MG63 (cell line): ENCODE results near the gene ANXA3. TPM values are rescaled to one million over a fixed set of nuclear protein-coding genes. Genes with fewer than 3 reads are reported as not detected.

ENCODE experiments used
- DNase-seq: peaks from one replicate; pipeline ENCODE4 v3.0.0-alpha.2; 2020
- H3K27me3 ChIP-seq: fragments of 250-450 bp; sonication (Bioruptor Pico); 2 replicates; pipeline ENCODE4 v1.5.1; 2020; ENCODE audit warnings: mild to moderate bottlenecking, moderate library complexity
- H3K36me3 ChIP-seq: fragments of 250-450 bp; sonication (Bioruptor Pico); 2 replicates; pipeline ENCODE4 v1.5.1; 2020; ENCODE audit warnings: mild to moderate bottlenecking, moderate library complexity
- H3K4me3 ChIP-seq: fragments of 250-450 bp; sonication (Bioruptor Pico); 2 replicates; pipeline ENCODE4 v1.5.1; 2020; ENCODE audit warnings: mild to moderate bottlenecking, moderate library complexity
- H3K9me3 ChIP-seq: fragments of 250-450 bp; sonication (Bioruptor Pico); 2 replicates; pipeline ENCODE4 v1.5.1; 2020; ENCODE audit warnings: mild to moderate bottlenecking, moderate library complexity
- total RNA-seq: library from RNA; depleted of rRNA; stranded (reverse); fragments of >200 nt; shearing (Covaris generic); gene quantifications from 2 replicates; pipeline ENCODE4 v1.2.3, GENCODE V29; 2014; ENCODE audit warnings: low replicate concordance

The ANXA3 gene
- total RNA-seq, 1 experiment from 2014 or later: 10.8 TPM

DNA sequence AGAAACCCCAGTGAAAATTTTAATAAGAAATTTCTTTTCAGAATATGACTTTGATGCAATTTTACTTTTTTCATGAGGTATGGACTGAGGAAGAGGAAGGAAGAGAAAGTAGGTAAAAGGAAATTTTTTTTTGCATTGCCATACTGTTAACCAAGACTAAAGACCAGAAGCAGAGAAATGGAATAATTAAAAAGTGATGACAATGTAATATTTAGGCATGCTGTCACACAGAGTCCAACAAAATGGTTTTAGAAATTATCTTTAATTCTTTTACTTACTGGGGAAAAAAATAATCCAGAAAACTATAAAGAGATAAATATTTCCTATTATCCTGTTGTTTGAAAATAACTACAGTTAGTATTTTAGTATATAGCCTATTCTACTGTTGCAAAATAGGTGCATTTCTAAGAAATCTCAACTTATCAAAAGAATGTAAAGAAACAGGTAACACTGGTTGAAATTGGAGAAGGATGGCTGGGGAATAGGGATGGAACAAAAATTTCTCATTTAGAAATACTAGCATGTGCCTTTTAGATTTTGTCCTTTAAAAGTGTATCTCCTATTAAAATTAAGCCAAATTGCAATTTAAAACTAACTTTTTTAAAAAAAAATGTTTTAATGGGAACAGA, 92.6 kb downstream of the ANXA3 start:
- H3K4me3 ChIP-seq: no peak overlapping the region
- DNase-seq: no peak
- H3K9me3 ChIP-seq: no peaks in the 10 kb centered on the region
- H3K27me3 ChIP-seq: no peaks in the 10 kb centered on the region
- H3K36me3 ChIP-seq: no peaks in the 10 kb centered on the region

DNA sequence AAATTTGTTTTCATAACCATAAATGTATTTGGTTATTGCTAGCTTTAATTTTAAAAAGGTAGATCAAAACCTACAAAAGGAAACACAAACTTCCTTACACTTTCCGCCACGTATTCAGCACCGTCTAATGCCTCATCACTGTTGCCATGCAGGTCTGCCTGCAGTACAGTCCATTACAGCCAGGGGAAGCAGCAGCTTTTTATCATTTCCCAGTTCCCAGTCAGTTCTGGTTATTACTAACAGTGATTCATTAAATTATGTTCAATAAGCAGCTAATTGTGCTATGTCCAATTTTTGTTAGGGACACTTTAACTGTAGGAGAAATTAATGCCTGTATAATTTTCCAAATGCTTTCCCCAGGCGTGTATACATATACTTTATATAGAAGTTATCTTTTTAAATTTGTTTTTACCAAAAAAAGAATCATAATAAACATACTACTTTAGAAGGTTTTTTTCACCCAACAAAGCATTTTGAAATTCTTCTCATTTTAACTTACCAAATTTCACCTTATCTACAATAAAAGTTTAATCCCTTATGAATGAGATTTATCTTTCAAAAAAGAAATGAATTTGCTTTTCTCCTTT, 93.3 kb downstream of the ANXA3 start:
- DNase-seq: peak; percentile 53
- Histone ChIP-seq H3K4me3 (no peak overlapping the region), H3K36me3 (no peaks in the 10 kb centered on the region), H3K27me3 (no peaks in the 10 kb centered on the region), H3K9me3 (no peaks in the 10 kb centered on the region)

DNA sequence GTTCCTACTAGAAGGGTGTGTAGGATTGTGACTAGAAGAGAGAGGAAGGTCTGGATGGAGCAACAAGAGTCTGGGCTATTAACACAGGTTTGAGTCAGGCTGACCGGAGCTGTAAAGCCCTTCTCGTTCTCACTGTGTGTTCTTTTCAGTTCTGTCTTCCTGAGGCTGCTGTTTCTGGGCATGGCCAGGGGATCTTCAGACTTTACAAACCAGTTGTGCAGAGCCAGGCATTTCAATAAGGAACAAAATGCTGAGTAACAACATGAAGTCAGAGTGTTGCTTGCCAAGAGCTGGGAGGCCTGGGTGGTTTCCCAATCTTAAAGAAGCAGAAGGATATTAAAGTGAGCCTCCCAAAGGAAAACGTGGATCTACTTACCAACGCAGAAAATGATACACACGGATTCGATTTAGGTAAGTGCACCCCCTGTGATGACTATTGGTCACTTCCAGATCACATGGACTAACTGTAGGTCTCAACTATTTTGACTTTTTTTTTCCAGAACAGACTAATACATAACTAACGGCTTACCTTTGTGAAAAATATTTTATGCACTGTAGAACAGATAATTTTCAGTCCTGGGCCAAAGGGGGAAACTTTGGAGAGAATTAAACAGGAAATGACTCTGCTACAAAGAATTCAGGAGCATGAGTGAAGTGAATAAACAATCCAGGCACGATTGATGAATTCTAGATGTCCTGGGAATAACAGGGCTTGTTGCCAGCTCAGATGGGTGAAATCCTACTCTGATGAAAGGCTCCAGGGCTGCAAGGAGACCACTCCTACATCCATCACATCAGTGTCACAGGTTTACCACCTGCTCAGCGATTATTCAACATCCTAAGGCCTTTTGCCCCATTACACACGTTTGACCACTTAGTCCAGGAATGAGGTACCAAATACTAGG, 94.5 kb downstream of the ANXA3 start:
- Histone ChIP-seq H3K4me3 (no peak overlapping the region), H3K27me3 (no peaks in the 10 kb centered on the region), H3K36me3 (no peaks in the 10 kb centered on the region), H3K9me3 (no peaks in the 10 kb centered on the region)
- DNase-seq: peak; percentile 81

DNA sequence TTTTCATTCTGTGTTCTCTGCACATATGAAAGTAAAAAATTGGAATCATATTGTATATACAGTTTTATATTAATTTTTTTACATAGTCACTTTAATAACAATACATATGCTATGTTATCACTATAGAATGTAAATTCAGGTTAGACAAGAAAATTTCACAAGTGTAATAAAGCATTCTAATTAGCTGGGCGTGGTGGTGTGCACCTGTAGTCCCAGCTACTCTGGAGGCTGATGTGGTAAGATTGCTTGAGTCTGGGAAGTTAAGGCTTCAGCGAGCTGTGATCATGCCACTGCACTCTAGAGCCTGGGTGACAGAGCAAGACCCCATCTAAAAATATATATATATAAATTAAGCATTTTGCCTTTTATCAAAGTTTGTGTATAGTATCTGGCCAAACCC, 95.7 kb downstream of the ANXA3 start:
- no peaks in the 10 kb centered on the region for H3K27me3 ChIP-seq

DNA sequence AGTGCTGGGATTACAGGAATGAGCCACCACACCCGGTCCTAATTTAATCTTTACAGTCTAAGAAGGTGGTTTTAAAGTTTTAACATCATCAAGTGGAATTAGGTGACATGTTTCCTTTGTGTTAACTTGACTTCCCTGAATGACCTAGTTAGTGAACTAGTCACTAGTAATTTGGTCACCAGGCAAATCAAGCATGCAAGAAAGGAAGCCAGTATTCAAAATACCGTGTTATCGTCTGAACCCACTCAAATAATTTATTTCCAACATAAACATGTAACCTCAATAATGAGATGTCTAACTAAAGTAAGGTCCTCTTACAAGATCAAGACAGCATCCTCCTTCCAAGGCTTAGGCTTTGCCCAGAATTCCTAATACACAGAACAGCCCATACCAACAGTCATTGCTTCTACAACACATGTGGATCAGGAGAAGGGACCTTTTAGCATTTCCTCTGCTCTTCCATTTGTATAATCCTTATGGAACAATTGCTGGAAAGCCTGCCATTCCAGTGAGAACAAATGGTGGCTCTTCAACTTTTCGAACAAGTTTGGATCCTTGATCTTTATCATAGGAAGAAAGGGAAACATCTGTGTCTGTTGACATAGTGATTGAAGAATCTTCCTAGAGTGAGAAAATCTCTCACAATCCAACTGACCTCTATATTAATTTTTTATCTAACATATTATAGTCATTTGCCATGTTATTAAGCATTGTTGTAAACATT, 97.2 kb downstream of the ANXA3 start:
- Histone ChIP-seq H3K27me3 (no peaks in the 10 kb centered on the region), H3K4me3 (no peak overlapping the region), H3K9me3 (no peaks in the 10 kb centered on the region), H3K36me3 (no peaks in the 10 kb centered on the region)
- DNase-seq: no peak

More for the DNA sequence above, 95.7 kb downstream of the ANXA3 start:
- no peak overlapping the region for H3K4me3 ChIP-seq
- H3K9me3 ChIP-seq: no peaks in the 10 kb centered on the region
- no peak for DNase-seq
- H3K36me3 ChIP-seq: no peaks in the 10 kb centered on the region

DNA sequence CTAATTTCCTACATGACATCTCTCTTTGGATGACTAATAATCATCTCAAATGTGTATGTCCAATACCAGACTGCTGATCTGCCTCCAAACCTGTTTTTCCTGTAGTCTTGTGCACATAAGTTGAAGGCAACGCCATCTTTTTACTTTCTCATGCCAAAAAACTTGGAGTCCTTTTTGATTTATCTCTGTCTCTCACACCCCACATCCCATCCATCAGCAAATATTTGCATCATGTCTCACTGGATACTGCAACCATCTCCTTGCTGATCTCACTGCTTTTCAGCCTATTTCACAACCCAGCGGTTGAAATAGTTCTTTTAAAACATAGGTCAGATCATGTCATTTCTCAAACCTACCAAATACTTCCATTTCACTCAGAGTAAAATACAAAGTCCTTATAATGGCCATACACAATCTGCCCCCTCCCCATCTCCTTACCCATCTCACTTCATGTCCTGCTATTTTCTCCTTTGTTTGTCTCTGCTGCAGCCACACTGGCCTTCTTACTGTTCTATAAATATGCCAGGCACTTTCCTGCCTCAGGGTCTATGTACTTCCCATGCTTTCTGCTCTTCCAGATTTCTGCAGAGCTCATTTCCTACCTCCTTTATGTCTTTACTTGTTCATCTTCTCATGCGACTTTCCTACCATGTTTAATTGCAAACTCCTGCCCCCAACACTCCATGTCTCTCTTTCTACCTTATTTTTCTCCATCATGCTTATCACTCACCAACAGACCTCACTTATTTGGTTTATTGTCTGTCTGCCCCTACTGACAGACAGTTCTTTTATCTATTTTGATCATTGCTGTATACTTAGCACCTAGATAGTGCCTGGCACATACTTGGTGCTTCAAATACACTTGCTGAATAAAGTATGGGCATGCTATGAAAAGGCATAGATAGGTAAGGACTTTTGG, 98.8 kb downstream of the ANXA3 start:
- H3K9me3 ChIP-seq: no peaks in the 10 kb centered on the region
- no peaks in the 10 kb centered on the region for H3K36me3 ChIP-seq
- DNase-seq: no peak
- H3K27me3 ChIP-seq: no peaks in the 10 kb centered on the region
- H3K4me3 ChIP-seq: no peak overlapping the region

DNA sequence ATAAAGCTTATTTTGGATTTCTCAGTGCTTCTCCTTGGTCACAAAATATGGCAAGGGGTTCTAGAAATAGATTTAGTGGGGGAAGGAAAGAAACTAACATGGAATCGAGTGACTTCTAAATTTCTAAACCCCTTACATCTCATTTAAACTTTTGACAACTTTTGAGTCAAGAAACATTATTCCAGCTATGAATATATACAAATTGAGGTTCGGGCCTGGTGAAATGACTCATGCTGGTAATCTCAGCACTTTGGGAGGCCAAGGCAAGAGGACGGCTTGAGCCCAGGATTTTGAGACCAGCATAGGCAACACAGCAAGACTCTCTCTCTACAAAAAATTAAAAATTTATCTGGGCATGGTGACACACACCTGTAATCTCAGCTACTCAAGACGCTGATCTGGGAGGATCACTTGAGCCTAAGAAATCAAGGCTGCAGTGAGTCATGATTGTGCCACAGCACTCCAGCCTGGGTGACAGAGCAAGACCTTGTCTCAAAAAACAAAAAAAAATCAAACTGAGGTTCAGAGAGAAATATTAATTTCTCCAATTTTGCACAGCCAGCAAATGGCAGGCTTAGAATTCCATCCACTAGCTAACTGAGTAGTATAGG, 99.8 kb downstream of the ANXA3 start:
- Histone ChIP-seq H3K4me3 (no peak overlapping the region), H3K9me3 (no peaks in the 10 kb centered on the region), H3K36me3 (no peaks in the 10 kb centered on the region), H3K27me3 (no peaks in the 10 kb centered on the region)
- no peak for DNase-seq

DNA sequence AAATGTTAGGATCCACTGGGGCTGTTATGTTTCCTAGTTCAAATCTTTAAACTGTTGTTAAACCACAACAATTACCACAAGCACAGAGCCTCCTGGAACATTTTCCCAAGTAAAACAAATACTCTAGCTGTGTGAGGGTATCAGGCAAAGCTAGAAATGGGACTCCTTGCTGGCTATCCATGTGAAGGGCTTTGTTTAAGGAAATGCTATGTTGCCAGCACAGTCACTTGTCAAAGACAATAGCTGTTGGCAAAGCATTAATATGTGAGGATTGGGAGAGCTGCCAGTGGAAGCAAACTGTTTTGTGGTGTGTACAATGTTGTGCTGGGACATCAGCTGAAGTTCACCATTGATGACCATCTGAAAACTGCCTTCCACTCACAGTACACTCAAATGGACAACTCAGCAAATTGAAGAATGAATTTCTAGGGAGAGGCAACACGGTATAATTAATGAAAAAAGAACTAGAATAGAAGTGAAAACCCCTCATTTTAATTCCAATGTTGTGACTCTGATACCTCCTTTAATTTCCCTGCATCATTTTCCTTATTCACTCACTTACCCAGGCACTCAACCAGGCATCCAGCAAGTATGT, 100.8 kb downstream of the ANXA3 start:
- Histone ChIP-seq H3K9me3 (no peaks in the 10 kb centered on the region), H3K27me3 (no peaks in the 10 kb centered on the region), H3K4me3 (no peak overlapping the region), H3K36me3 (no peaks in the 10 kb centered on the region)
- peak; percentile 49 for DNase-seq

DNA sequence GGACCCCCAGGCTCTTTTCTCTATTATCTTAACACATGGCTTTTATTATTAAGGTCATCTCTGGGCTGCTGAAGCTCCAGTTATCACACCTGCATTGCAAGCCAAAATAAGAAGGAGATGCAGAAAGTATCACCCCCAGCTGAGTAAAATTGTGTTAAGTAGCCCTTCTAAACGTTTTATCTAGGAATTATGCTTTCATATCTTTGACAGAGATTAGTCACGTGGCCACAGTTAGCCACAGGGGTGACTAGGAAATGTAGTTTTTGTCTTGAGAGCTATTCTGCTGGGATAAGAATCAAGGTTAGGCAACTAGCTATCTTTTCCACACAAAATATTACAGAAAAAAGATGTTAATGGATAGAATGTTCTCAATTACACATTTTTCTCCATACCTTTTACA, 102.1 kb downstream of the ANXA3 start:
- Histone ChIP-seq H3K36me3 (no peaks in the 10 kb centered on the region), H3K27me3 (no peaks in the 10 kb centered on the region), H3K9me3 (no peaks in the 10 kb centered on the region), H3K4me3 (no peak overlapping the region)
- DNase-seq: no peak

DNA sequence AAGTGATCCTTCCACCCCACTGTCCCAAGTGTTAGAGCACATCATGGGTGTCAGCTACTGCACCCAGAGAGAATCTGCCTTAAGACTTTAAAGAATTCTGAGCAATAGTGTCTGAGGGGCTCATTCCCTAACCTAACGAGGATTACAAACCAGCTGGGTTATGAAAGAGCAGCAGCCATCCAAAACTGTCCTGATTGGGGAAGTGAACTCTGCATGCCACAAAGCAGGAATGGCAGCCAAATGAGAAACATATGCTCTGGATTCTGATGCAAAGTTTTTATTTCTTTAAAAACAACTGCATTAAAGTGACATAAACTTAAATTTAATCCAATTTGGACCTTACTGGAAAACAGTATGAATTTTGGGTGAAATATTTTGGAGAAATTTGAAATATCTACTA, 103.2 kb downstream of the ANXA3 start:
- Histone ChIP-seq H3K4me3 (no peak overlapping the region), H3K27me3 (no peaks in the 10 kb centered on the region), H3K9me3 (no peaks in the 10 kb centered on the region), H3K36me3 (no peaks in the 10 kb centered on the region)
- no peak for DNase-seq

DNA sequence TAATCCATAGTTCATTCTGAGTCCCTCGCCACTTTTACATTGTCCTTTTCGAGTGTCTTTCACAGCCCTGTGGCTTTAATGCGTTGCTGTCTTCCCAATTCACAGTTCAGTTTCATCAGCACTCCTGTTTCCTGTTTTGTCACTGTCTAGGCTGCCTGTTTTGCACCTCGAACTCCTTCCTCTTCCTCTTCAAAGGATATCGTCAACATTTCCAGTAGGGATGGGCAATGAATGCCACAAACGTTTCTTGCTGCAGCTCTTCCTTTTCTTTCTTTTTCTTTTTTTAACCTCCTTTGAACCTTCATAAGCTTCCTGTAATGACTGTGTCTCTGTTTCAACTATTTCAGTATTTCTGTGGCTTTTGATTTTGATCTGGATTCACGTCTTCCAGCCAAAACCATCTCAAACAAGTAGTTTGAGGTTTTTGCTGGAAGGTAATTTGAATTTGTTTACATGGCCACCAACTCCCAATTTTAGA, 105.4 kb downstream of the ANXA3 start:
- Histone ChIP-seq H3K36me3 (no peaks in the 10 kb centered on the region), H3K9me3 (no peaks in the 10 kb centered on the region), H3K27me3 (no peaks in the 10 kb centered on the region), H3K4me3 (no peak overlapping the region)
- no peak for DNase-seq

DNA sequence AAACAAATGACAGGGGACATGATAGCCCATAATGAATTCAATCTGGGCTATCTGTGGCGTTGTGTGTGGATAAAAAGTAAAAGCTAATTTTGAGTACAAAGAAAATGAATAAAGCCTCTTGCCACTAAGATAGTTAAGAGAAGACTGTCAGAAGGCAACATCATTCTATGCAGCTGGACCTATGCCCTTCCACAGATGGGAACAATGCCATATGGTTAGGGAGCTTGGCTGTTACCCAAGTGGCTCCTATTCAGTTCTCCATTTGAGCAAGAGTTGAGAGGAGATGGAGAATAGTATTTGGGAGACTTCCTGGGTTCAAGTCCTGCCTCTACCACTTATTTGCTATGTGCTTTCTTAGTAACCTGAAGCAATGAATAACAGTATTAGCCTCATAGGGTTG, 107.7 kb downstream of the ANXA3 start:
- no peak for DNase-seq
- Histone ChIP-seq H3K27me3 (no peaks in the 10 kb centered on the region), H3K4me3 (no peak overlapping the region), H3K9me3 (no peaks in the 10 kb centered on the region), H3K36me3 (no peaks in the 10 kb centered on the region)

DNA sequence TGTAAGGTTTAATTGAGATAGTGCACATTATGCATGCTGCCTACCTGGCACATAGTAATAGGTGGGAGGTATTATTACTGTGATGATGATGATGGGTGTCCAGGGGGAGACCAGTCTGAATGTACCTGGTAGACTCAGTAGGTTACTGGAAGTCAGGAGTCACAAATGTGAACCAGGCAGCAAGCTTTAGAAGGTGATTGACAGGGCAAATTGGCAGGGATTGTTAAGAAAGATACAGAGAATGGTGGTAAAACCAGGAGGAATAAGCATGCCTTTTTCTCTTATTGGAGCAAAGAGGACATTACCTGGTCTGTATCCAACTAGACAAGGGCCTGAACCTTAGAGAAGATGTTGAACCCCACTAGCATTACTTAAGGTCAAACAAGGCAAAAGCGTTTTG, 108.1 kb downstream of the ANXA3 start:
- no peaks in the 10 kb centered on the region for H3K27me3 ChIP-seq
- no peaks in the 10 kb centered on the region for H3K36me3 ChIP-seq
- no peaks in the 10 kb centered on the region for H3K9me3 ChIP-seq
- no peak for DNase-seq
- no peak overlapping the region for H3K4me3 ChIP-seq
